Kasumi-1 (cell line): ENCODE data around the gene MFRP.

Experiments
- DNase-seq, 2 experiments: peaks; one replicate each; lab custom pipeline; 2025; lab: John Stamatoyannopoulos, UW

MFRP gene

GRCh38 chr11:119359365-119360214, 13.1 kb upstream of the MFRP start:
- DNase-seq: peak; percentile 40 to 61

GRCh38 chr11:119357074-119357473, 10.6 kb upstream of the MFRP start:
- no peak for DNase-seq

GRCh38 chr11:119356349-119357031, 10.0 kb upstream of the MFRP start:
- peak; percentile 42 to 51 for DNase-seq

GRCh38 chr11:119355091-119355843, 8.8 kb upstream of the MFRP start:
- no peak for DNase-seq

GRCh38 chr11:119352857-119353260, 6.4 kb upstream of the MFRP start:
- no peak for DNase-seq

- no peak for DNase-seq
Observed at GRCh38 chr11:119351232-119351631, 4.7 kb upstream of the MFRP start.

- DNase-seq: no peak
Observed at GRCh38 chr11:119350302-119350701, 3.8 kb upstream of the MFRP start.

GRCh38 chr11:119347940-119348605, 1.6 kb upstream of the MFRP start:
- DNase-seq: no peak

- no peak for DNase-seq
Observed at GRCh38 chr11:119347242-119347641, 737 bp upstream of the MFRP start.

- no peak for DNase-seq
Observed at GRCh38 chr11:119345685-119346084, 820 bp downstream of the MFRP start.

- no peak for DNase-seq
Observed at GRCh38 chr11:119344291-119345010, 2.1 kb downstream of the MFRP start.

GRCh38 chr11:119343726-119344125, 2.8 kb downstream of the MFRP start:
- DNase-seq: no peak

- DNase-seq: no peak
Observed at GRCh38 chr11:119342362-119343130, 4.0 kb downstream of the MFRP start.

GRCh38 chr11:119342023-119342300, 4.5 kb downstream of the MFRP start:
- no peak for DNase-seq

GRCh38 chr11:119341222-119342022, 5.1 kb downstream of the MFRP start:
- DNase-seq: no peak

GRCh38 chr11:119340335-119341221, 5.9 kb downstream of the MFRP start, which contains the start of gene C1QTNF5:
Gene C1QTNF5 (minus strand): TSS chr11:119340883. CDS start chr11:119340397, 486 bp downstream.
- DNase-seq: no peak

GRCh38 chr11:119339589-119340334, 6.7 kb downstream of the MFRP start:
- DNase-seq: no peak

- DNase-seq: no peak
Observed at GRCh38 chr11:119338965-119339588, 7.4 kb downstream of the MFRP start.
